ENCODE results near the gene AUTS2.

DNA sequence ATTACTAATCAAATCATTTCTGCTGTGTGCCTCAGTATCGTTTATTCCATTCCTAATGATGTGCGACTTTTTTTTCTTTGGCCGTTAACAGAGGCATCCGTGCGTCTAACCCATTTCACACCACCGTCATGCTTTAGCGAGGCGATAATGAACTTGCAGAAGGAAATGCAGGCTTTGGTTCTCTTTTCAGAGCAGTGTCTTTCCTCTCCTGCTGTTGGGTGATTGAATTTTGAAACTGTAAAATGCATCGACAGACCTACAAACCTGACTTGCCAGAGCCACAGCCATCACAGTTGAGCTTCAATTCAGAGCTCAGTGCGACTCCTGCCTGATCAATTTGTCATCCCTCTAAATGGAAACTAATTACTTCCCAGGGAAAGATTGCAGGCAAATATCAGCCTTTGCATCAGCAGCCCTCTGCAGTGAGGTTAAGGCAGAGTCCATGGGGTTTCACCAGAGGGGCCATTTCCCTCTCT lies 1047.6 kb downstream of the AUTS2 start:
- TF ChIP-seq POLR2AphosphoS5 (IDR thresholded peaks at IDR 0.05) (no peak), POLR2A (IDR thresholded peaks at IDR 0.05) (no peak), EP300 (IDR thresholded peaks at IDR 0.05) (no peak)
- TF ChIP-seq, protein P1, sequence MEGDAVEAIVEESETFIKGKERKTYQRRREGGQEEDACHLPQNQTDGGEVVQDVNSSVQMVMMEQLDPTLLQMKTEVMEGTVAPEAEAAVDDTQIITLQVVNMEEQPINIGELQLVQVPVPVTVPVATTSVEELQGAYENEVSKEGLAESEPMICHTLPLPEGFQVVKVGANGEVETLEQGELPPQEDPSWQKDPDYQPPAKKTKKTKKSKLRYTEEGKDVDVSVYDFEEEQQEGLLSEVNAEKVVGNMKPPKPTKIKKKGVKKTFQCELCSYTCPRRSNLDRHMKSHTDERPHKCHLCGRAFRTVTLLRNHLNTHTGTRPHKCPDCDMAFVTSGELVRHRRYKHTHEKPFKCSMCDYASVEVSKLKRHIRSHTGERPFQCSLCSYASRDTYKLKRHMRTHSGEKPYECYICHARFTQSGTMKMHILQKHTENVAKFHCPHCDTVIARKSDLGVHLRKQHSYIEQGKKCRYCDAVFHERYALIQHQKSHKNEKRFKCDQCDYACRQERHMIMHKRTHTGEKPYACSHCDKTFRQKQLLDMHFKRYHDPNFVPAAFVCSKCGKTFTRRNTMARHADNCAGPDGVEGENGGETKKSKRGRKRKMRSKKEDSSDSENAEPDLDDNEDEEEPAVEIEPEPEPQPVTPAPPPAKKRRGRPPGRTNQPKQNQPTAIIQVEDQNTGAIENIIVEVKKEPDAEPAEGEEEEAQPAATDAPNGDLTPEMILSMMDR (IDR thresholded peaks at IDR 0.05), result no peak
